Measurements from ENCODE around the gene NDUFB11.

Gene NDUFB11

GRCh38 chrX:47169726-47170515 lies 25.4 kb upstream of the NDUFB11 start:
- TF ChIP-seq GATA3 (IDR thresholded peaks at IDR 0.05; ENCODE audit: low read depth, low read length) (no peak), GATA2 (IDR thresholded peaks at IDR 0.05; ENCODE audit: low read depth, low read length) (no peak)

- TF ChIP-seq GATA3 (IDR thresholded peaks at IDR 0.05; ENCODE audit: low read depth, low read length) (no peak), GATA2 (IDR thresholded peaks at IDR 0.05; ENCODE audit: low read depth, low read length) (no peak)
Measured at GRCh38 chrX:47169273-47169672, 24.8 kb upstream of the NDUFB11 start.

GRCh38 chrX:47168495-47169073 lies 24.1 kb upstream of the NDUFB11 start:
- TF ChIP-seq GATA3 (IDR thresholded peaks at IDR 0.05; ENCODE audit: low read depth, low read length), result no peak
- TF ChIP-seq GATA2 (IDR thresholded peaks at IDR 0.05; ENCODE audit: low read depth, low read length), result no peak

GRCh38 chrX:47166126-47166525 lies 21.6 kb upstream of the NDUFB11 start:
- no peak for TF ChIP-seq GATA2 (IDR thresholded peaks at IDR 0.05; ENCODE audit: low read depth, low read length)

GRCh38 chrX:47164420-47164819 lies 19.9 kb upstream of the NDUFB11 start:
- TF ChIP-seq GATA2 (IDR thresholded peaks at IDR 0.05; ENCODE audit: low read depth, low read length) (no peak), GATA3 (IDR thresholded peaks at IDR 0.05; ENCODE audit: low read depth, low read length) (no peak)

GRCh38 chrX:47162927-47163583 lies 18.6 kb upstream of the NDUFB11 start:
- TF ChIP-seq GATA3 (IDR thresholded peaks at IDR 0.05; ENCODE audit: low read depth, low read length), result no peak

- TF ChIP-seq GATA2 (IDR thresholded peaks at IDR 0.05; ENCODE audit: low read depth, low read length), result no peak
- no peak for TF ChIP-seq GATA3 (IDR thresholded peaks at IDR 0.05; ENCODE audit: low read depth, low read length)
Measured at GRCh38 chrX:47160781-47161180, 16.3 kb upstream of the NDUFB11 start.

- no peak for TF ChIP-seq GATA3 (IDR thresholded peaks at IDR 0.05; ENCODE audit: low read depth, low read length)
- no peak for TF ChIP-seq GATA2 (IDR thresholded peaks at IDR 0.05; ENCODE audit: low read depth, low read length)
Measured at GRCh38 chrX:47158781-47159180, 14.3 kb upstream of the NDUFB11 start.

GRCh38 chrX:47158131-47158530 lies 13.6 kb upstream of the NDUFB11 start:
- TF ChIP-seq GATA3 (IDR thresholded peaks at IDR 0.05; ENCODE audit: low read depth, low read length), result no peak
- TF ChIP-seq GATA2 (IDR thresholded peaks at IDR 0.05; ENCODE audit: low read depth, low read length), result no peak

GRCh38 chrX:47156611-47157520 lies 12.4 kb upstream of the NDUFB11 start:
- TF ChIP-seq GATA2 (IDR thresholded peaks at IDR 0.05; ENCODE audit: low read depth, low read length) (no peak), GATA3 (IDR thresholded peaks at IDR 0.05; ENCODE audit: low read depth, low read length) (no peak)

GRCh38 chrX:47151435-47151834 lies 6.9 kb upstream of the NDUFB11 start:
- TF ChIP-seq GATA2 (IDR thresholded peaks at IDR 0.05; ENCODE audit: low read depth, low read length), result no peak
- TF ChIP-seq GATA3 (IDR thresholded peaks at IDR 0.05; ENCODE audit: low read depth, low read length), result no peak

GRCh38 chrX:47148946-47149345 lies 4.4 kb upstream of the NDUFB11 start:
- no peak for TF ChIP-seq GATA2 (IDR thresholded peaks at IDR 0.05; ENCODE audit: low read depth, low read length)

GRCh38 chrX:47146936-47147859 lies 2.7 kb upstream of the NDUFB11 start:
- TF ChIP-seq GATA3 (IDR thresholded peaks at IDR 0.05; ENCODE audit: low read depth, low read length), result no peak
- TF ChIP-seq GATA2 (IDR thresholded peaks at IDR 0.05; ENCODE audit: low read depth, low read length), result no peak
